GM12878 (cell line): ENCODE measurements around the gene CCNL2. TPM values are rescaled to one million over a fixed set of nuclear protein-coding genes. Genes with fewer than 3 reads are reported as not detected.

Experiments used
- ATAC-seq: fragments of 200-7000 bp; cut with Tn5 transposase; 3 replicates; pipeline ENCODE4 v1.9.1; 2020; ENCODE audit warnings: mild to moderate bottlenecking, moderate library complexity
- BruUV-seq: library from RNA; stranded (reverse); fragments of 400-500 nt; replicated peaks from 2 replicates; lab custom pipeline; 2021; lab: Mats Ljungman, UMichigan
- CTCF ChIA-PET: fragments of 300-600 bp; sonication (Branson Sonifier 250); formaldehyde crosslinking; extraction: SDS; loops from one replicate; lab custom pipeline; 2021; ENCODE audit warnings: inconsistent platforms; lab: Yijun Ruan, JAX
- POLR2A ChIA-PET: fragments of 350-600 bp; formaldehyde crosslinking; extraction: SDS; loops from one replicate; lab custom pipeline; 2021; ENCODE audit warnings: inconsistent platforms; lab: Charles Lee
- RAD21 ChIA-PET: fragments of 300-600 bp; sonication (Branson Sonifier 250); formaldehyde crosslinking; loops from one replicate; lab custom pipeline; 2023; ENCODE audit warnings: antibody characterized with exemption; ENCODE audit not compliant: unreplicated experiment; lab: Charles Lee
- SMC1A ChIA-PET: fragments of 300-600 bp; sonication (Branson Sonifier 250); formaldehyde crosslinking; loops from one replicate; lab custom pipeline; 2023; ENCODE audit not compliant: unreplicated experiment, uncharacterized antibody; lab: Charles Lee
- DNase-seq: peaks from one replicate; pipeline ENCODE4 v3.0.0-alpha.2; 2011; ENCODE audit warnings: low read depth, low spot score
- FAIRE-seq: peaks from 3 replicates; lab custom pipeline; 2011; peaks lifted over from hg19 to GRCh38; lab: Jason Lieb, UNC
- H2AFZ ChIP-seq: 2 replicates; pipeline ENCODE4 v1.6.0; 2011; ENCODE audit warnings: low read depth, low read length, control low read depth; ENCODE audit not compliant: control insufficient read depth
- H3K27ac ChIP-seq: 2 replicates; pipeline ENCODE4 v1.5.1; 2011; ENCODE audit warnings: control low read depth; ENCODE audit not compliant: control insufficient read depth, insufficient read depth
- H3K27me3 ChIP-seq, 2 experiments: replicated peaks in 1 of 2; 2 replicates each; pipeline versions ENCODE4 v1.6.0 to v1.6.1; 2011; ENCODE audit warnings: low read length in 1 of 2; ENCODE audit not compliant: control insufficient read depth in 2 of 2, insufficient read depth in 2 of 2
- H3K36me3 ChIP-seq, 2 experiments: 2 replicates each; pipeline ENCODE4 v1.5.1; 2011; ENCODE audit warnings: low read length in 1 of 2; ENCODE audit not compliant: control insufficient read depth in 2 of 2, insufficient read depth in 2 of 2
- H3K4me1 ChIP-seq: 2 replicates; pipeline ENCODE4 v1.6.1; 2011; ENCODE audit warnings: mild to moderate bottlenecking, low read length, moderate library complexity, mixed read lengths; ENCODE audit not compliant: control insufficient read depth, insufficient read depth
- H3K4me2 ChIP-seq: 2 replicates; pipeline ENCODE4 v1.6.0; 2011; ENCODE audit warnings: control low read depth; ENCODE audit not compliant: control insufficient read depth, insufficient read depth
- H3K4me3 ChIP-seq: fragments of 200-600 bp; sonication (generic); 2 replicates; pipeline ENCODE4 v1.5.1; 2016
- H3K79me2 ChIP-seq: 2 replicates; pipeline ENCODE4 v1.6.0; 2011; ENCODE audit warnings: low read length; ENCODE audit not compliant: control insufficient read depth, insufficient read depth
- H3K9ac ChIP-seq: 2 replicates; pipeline ENCODE4 v1.8.0; 2011; ENCODE audit warnings: low read length, control low read depth, mixed read lengths; ENCODE audit not compliant: control insufficient read depth, insufficient read depth
- H3K9me3 ChIP-seq: replicated peaks from 3 replicates; pipeline ENCODE4 v1.5.1; 2011; ENCODE audit warnings: mild to moderate bottlenecking, low read length; ENCODE audit not compliant: control insufficient read depth, insufficient read depth
- H4K20me1 ChIP-seq: 2 replicates; pipeline ENCODE4 v1.6.0; 2011; ENCODE audit not compliant: control insufficient read depth, insufficient read depth
- ATF3 ChIP-seq: IDR thresholded peaks from 2 replicates; pipeline ENCODE4 v1.6.1; 2011; ENCODE audit warnings: low read depth, mild to moderate bottlenecking, low read length, moderate library complexity, borderline replicate concordance; ENCODE audit errors: extremely low read depth
- CHD4 ChIP-seq: fragments of 200-600 bp; sonication (generic); IDR thresholded peaks from 2 replicates; pipeline ENCODE4 v1.6.1; 2016; ENCODE audit warnings: mild to moderate bottlenecking
- E2F4 ChIP-seq: IDR thresholded peaks from 2 replicates; pipeline ENCODE4 v1.6.1; 2012; ENCODE audit warnings: low read depth, low read length, improper control_type of control experiment
- KLF5 ChIP-seq: fragments of 450-650 bp; IDR thresholded peaks from 2 replicates; pipeline ENCODE4 v1.6.1; 2014; ENCODE audit warnings: mild to moderate bottlenecking; ENCODE audit not compliant: partially characterized antibody
- LARP7 ChIP-seq: fragments of 450-650 bp; IDR thresholded peaks from 2 replicates; pipeline ENCODE4 v1.6.1; 2017; ENCODE audit warnings: mild to moderate bottlenecking
- MEF2A ChIP-seq: IDR thresholded peaks from 2 replicates; pipeline ENCODE4 v1.6.1; 2011; ENCODE audit warnings: low read depth, mild to moderate bottlenecking, low read length, moderate library complexity; ENCODE audit not compliant: insufficient read depth
- NR2C2 ChIP-seq: IDR thresholded peaks from 2 replicates; pipeline ENCODE4 v1.6.1; 2011; ENCODE audit warnings: borderline replicate concordance, low read depth; ENCODE audit not compliant: control insufficient read depth, insufficient read length
- STAT3 ChIP-seq: IDR thresholded peaks from 2 replicates; pipeline ENCODE4 v1.6.1; 2011; ENCODE audit warnings: low read depth, low read length, improper control_type of control experiment
- TARDBP ChIP-seq: IDR thresholded peaks from 2 replicates; pipeline ENCODE4 v1.6.1; 2016; ENCODE audit warnings: borderline replicate concordance
- TCF7 ChIP-seq: IDR thresholded peaks from 2 replicates; pipeline ENCODE4 v1.6.1; 2014; ENCODE audit warnings: antibody characterized with exemption, borderline replicate concordance
- USF1 ChIP-seq: IDR thresholded peaks from 2 replicates; pipeline ENCODE4 v1.6.1; 2011; ENCODE audit warnings: borderline replicate concordance, low read depth, mild to moderate bottlenecking, moderate library complexity, mixed read lengths, low read length; ENCODE audit not compliant: insufficient read depth; ENCODE audit errors: extremely low read length
- YBX1 ChIP-seq: fragments of 450-650 bp; IDR thresholded peaks from 2 replicates; pipeline ENCODE4 v1.6.1; 2016; ENCODE audit warnings: antibody characterized with exemption
- ZBTB33 ChIP-seq: fragments of 450-650 bp; IDR thresholded peaks from 2 replicates; pipeline ENCODE4 v1.6.1; 2017; ENCODE audit warnings: mild to moderate bottlenecking
- ZZZ3 ChIP-seq: IDR thresholded peaks from 2 replicates; pipeline ENCODE4 v1.6.1; 2011; ENCODE audit warnings: low read depth; ENCODE audit not compliant: control insufficient read depth, insufficient read length
- WGBS: methylation state at CpG from one replicate; pipeline ENCODE4 v1.1.6; 2016; ENCODE audit warnings: low lambda C conversion rate; ENCODE audit not compliant: insufficient replicate concordance, insufficient coverage; ENCODE audit errors: missing lambda C conversion rate; 5-methylcytosine and 5-hydroxymethylcytosine counted together
- in situ Hi-C: fragments of 300-500 bp; cut with MboI; formaldehyde crosslinking; loops from 9 replicates; pipeline ENCODE4 v1.14.3; 2018; ENCODE audit warnings: mixed read lengths
- intact Hi-C: fragments of 100-400 bp; cut with micrococcal nuclease; formaldehyde crosslinking; loops from one replicate; pipeline ENCODE4 v1.14.2; 2022; ENCODE audit not compliant: unreplicated experiment
- polyA plus RNA-seq, 11 experiments: library from polyadenylated mRNA; depleted of rRNA in 4 of 11; unstranded in 6 of 11; stranded (reverse) in 5 of 11; fragments of >200 nt; fragmentation: Nextera tagmentation in 4 of 11; fragmentation: Illumina TruSeq in 1 of 11; extraction: Ambion mirVana in 4 of 11; extraction: Trizol in 1 of 11; gene quantifications; 1 replicate in 1 of 11; 2 replicates in 10 of 11; pipeline versions ENCODE4 v1.2.1 to v1.2.3, GENCODE V29; 2011 to 2016; ENCODE audit warnings: inconsistent platforms in 2 of 11, missing spikeins in 2 of 11, low read depth in 1 of 11
- total RNA-seq, 4 experiments: library from RNA; depleted of rRNA in 3 of 4; stranded (reverse); fragments of >200 nt in 3 of 4; fragmentation: Illumina TruSeq in 1 of 4; extraction: Trizol in 1 of 4; gene quantifications; 2 replicates each; pipeline versions ENCODE4 v1.2.1 to v1.2.3, GENCODE V29; 2013 to 2021

Gene CCNL2
- total and polyA plus RNA-seq, 10 of the 15 experiments (the other 5 are each of a cell fraction or from before 2014, with no cell fraction given), result 2.1 to 143 (median 101) TPM

DNA sequence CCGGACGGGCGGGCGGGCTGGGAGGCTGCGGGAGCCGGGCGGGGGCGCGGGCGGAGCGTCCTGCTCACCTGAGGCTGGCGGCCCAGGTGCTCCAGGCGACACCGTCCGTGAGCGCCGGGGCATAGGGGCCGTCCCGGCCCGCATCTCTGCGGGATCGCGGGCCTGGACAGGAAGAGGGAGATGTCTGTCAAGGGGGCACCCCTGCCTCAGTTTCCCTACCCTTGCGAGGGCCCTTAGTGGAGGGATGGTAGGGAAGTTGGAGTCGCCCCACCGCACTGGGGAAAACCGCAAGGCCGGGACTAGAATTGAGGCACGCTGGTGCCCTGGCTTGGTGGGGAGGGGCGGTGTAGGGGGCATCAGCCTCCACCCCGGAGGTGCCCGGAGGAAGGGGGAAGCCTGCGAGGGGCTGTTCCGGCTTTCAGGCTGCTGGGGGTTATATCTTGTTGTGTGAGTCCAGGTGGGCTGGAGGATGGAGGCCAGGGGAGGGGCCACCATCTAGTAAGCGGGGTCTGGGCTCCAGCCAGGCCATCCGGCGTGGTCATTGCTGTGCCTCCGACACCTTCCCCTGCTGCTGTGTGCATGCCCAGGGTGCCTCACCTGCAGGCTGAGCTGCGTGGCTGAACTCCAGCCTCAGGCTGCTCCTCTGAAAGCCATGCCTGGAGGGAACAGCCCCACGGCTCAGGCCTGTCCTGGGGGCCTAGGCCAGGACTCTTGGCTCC, 36.9 kb upstream of the CCNL2 start (continued):
- no peak for TF ChIP-seq USF1
- no peak for TF ChIP-seq E2F4
- no peak for TF ChIP-seq STAT3
- TF ChIP-seq CHD4, result no peak
- no peak for TF ChIP-seq MEF2A
- no peak for TF ChIP-seq ATF3

DNA sequence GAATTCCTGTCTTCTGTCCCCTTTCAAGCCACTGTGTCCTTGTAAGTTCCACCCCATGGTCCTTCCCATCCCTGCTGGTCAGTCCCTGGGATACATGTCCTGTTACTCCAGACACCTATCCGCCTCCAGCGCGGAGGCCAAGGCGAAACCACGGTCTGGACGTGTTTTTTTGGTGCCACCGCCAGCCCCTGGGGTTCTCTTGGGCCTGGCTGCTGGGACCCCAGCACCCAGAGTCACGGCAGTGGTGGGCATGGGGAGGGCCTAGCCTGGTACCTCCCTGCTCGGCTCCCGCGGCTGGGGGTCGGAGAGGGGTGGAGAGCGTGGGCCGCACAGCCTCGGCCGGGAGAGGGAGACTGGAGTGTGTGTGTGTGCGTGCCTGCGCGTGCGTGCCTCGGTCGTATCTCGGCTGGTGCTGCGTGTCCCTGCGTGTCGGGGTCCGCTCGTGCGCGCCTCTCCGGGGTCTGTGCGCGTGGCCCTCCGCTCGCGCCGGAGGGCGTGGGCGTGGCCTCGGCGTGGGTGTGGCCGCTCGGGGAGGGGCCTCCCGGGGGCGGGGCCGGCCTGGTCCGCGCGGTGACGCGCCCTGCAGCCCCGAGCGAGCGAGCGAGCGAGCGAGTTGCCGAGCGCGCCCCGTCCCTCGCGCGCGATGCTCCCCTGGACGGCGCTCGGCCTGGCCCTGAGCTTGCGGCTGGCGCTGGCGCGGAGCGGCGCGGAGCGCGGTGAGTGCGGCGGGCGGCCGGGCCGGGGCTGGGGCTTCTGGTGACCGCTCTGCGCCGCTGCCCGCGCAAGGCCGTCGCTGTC, 36.2 kb upstream of the CCNL2 start, which contains the start of gene VWA1:
VWA1 (plus strand) TSS at position 585 of the 798 bp plus-strand sequence; CDS start at position 644, 59 bp downstream.
- Histone ChIP-seq H3K9ac (peak within 1 kb of the TSS; percentile 34; the same call in 1 of the 2 replicates), H2AFZ (peak within 1 kb of the TSS; percentile 65), H3K27me3 (peaks cover 0 to 11% of the 10 kb centered on the region in 2 experiments; a peak in 3 of 4 replicates), H3K27ac (no peak within 1 kb of the TSS), H3K4me3 (peak within 1 kb of the TSS; percentile 57), H3K4me1 (peaks cover 20% of the 10 kb centered on the region), H3K4me2 (peak within 1 kb of the TSS; percentile 84), H3K9me3 (no peaks in the 10 kb centered on the region), H4K20me1 (no peaks in the 10 kb centered on the region), H3K36me3 (no peaks in the 10 kb centered on the region), H3K79me2 (no peaks in the 10 kb centered on the region)
- ChIA-PET POLR2A (interaction anchor here (1.0 to 1.1 kb wide), 2 partner anchors 27 to 459 kb away, joined by 3 read pairs; no protein-coding TSS in a partner anchor), RAD21 (no interaction called here), CTCF (no interaction called here), SMC1A (no interaction called here)
- peak; percentile 60 for ATAC-seq
- FAIRE-seq, result no peak
- in situ Hi-C loops, result no loop called here
- 14% methylated on average over 47 of the region's 89 CpGs for WGBS
- BruUV-seq, result no TSS peak
- DNase-seq, result no peak
- intact Hi-C loops, result no loop called here
- no peak for TF ChIP-seq TARDBP
- TF ChIP-seq TCF7, result no peak
- TF ChIP-seq YBX1, result no peak
- TF ChIP-seq KLF5, result no peak
- no peak for TF ChIP-seq ZZZ3
- no peak; the same call in 1 of the 2 replicates for TF ChIP-seq LARP7
- no peak for TF ChIP-seq NR2C2
- 0 out of 2 replicates have a peak, but pooled peaks have one; percentile 21 for TF ChIP-seq ZBTB33
